ENCODE data around the gene SLC8A1.

SLC8A1 gene
- total RNA-seq = 0 to 0.19 (median 0) reads per million in 3 experiments

DNA sequence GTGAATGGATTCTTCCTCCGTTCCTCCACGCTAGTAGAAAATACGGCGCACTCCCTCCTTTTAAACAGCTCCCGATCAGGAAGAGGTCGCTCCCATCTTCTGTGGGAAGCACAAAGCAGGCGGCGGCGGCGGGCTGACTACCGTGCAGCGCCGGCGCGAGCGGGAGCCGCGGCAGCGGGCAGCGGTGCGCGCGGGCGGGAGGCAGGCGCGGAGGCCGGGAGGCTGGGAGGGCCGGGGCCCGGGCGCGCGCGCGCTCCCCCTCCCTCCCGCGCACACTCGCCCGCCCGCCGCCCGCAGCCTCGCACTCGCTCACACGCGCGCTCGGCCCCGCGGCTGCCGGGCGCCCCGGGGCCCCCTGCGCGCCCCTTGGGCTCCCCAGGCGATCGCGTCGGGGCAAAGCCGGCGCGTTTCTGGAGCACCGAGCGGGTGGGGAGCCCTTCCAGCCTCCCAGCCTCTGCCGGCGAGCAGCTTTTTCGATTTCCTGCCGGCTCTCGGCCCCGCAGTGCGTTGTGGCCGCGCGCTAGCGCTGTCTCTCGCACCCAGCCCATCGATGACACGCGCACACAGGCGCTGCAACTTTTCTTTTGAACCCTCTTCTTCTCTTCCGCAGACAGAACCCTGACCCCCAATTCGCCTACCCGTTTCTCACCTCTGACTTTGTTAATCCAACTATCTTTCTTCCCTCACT, at the start of gene SLC8A1:
SLC8A1 (minus strand) TSS at position 173 of the 688 bp plus-strand sequence.
- DNase-seq = no peak

DNA sequence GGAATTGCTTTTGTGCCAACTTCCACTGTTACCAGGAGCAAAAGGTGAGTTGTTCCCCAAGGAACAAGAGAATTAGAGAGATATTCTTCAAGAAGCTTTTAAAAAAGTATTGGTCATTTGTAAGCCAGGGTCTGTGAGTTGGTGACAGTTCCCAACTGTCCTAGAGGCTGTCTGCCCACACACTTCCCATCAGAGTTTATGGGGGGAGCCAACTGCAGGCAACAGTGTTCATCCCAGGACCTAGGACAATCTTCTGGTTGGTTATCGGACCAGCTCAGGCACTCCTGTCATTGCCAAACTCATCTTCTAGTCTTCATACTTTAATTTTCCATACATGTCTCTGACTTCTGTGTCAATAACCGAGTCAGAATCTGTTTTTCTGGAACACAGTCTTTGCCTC, 47.5 kb upstream of the SLC8A1 start:
- no peak for DNase-seq

DNA sequence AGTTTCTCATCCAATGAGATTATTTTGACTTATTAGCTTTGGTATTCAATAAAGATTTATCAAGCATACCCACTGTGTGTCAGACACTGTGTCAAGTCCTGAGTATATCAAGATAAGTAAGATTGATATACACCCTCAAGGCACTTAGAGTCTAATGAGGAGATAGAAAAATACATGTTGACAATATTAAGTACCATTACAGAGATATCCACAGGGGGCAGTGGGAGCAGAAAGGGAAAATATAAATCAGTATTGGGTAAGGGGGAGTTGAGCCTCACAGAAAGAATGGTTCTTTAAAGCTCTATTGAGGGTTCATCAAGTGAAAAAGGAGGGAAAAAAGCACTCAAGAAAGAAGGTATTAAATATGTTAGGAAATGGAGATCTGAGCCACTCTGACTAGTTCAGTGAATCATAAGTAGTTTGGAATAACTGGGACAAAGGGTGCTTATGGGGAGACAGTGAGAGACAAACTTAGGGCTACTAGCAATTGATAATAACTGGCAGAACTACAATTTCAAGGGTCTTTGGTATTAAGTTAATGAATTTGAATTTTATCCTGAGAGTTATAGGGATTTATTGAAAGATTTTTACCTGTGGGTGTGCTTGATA, 45.5 kb upstream of the SLC8A1 start:
- DNase-seq = no peak

GRCh38 chr2:40489678-40489960, 37.7 kb upstream of the SLC8A1 start:
- no peak for DNase-seq

DNA sequence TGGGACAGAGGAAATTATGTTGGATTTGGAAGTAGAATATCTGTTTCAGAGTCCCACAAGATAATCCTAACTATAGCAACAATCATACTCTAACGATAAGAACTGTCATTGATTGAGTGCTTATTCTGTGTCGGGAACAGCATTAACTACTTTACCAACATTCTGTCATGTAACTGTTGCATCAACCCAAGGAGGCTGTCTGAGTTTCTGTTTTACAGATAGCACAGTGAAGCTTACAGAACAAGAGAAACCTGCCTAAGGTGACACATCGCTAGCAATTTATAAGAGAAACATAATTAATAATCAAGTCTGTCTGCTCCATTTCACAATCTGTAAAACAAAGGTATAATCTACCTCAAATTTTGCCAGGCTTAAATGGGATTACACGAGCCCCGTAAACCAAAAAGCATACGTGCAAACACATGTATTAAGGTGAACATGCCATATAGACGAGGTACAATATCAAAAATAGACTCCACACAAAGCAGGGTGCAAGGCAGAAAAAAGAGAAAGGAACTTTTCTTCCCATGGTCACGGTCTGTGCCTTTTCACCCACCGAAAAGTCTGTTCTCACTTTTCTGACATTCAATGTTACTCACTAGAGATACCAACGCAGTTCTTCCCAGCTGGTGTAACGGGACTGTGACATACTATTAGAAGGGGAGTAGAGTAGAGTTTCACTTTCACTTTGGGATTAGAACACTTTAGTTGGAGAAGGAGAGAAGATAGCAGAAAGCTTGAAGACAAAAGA, 37.2 kb upstream of the SLC8A1 start:
- no peak for DNase-seq

- no peak for DNase-seq
Observed at GRCh38 chr2:40488101-40488601, 36.3 kb upstream of the SLC8A1 start.

DNA sequence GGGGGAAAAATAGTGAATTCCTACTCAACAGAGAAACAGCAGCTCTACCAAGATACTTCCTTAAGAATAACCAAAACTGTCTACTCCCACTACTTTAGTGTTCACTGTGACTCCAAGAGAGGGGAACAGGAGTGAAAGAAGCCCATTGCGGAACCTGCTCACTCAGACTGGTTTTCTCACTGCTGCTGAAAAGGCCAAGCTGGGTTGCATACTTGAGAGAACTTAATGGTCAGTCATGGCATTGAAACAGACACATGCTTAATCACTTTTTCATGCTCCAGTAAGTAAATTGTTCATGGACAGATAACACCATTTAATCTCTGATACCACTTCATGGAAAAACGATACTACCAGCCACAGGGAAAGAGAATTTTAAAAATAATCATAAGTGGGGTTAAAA, 35.7 kb upstream of the SLC8A1 start:
- no peak for DNase-seq

GRCh38 chr2:40485854-40486253, 34.0 kb upstream of the SLC8A1 start:
- no peak for DNase-seq

- DNase-seq = no peak
Observed at GRCh38 chr2:40485318-40485717, 33.4 kb upstream of the SLC8A1 start.

DNA sequence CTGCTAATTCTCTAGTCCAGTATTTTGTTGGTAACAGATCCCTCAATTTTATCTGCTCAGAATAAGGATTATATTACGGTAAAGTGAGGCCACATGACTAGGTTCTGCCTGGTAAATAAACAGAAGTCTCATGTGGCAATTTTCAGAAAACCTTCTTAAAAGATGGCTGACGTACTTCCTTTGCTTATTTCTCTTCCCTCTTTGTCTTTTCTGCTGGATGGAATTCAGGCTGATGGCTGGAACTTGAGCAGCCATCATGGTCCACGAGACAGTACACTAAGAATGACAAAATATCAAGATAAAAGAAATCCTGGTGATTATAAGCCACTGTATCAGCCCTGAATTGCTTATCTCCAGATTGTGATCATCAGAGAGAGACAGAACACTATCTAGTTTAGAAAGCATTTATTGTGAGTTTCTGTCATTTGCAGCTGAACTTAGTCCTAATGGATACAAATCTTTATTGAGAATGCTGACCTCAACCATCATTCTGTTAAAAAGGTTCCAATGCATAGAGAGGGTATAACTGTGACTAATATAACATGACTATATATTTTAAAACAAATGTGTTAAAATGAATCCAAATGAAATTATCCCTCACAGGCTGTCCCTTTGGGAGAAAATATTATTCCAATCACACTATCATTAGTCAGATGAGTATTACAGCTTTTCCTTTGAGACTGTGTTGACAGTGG, 31.8 kb upstream of the SLC8A1 start:
- DNase-seq = no peak

- DNase-seq = no peak
Observed at GRCh38 chr2:40480596-40480995, 28.7 kb upstream of the SLC8A1 start.

GRCh38 chr2:40480073-40480472, 28.2 kb upstream of the SLC8A1 start:
- DNase-seq = no peak

GRCh38 chr2:40477361-40477760, 25.5 kb upstream of the SLC8A1 start:
- no peak for DNase-seq

DNA sequence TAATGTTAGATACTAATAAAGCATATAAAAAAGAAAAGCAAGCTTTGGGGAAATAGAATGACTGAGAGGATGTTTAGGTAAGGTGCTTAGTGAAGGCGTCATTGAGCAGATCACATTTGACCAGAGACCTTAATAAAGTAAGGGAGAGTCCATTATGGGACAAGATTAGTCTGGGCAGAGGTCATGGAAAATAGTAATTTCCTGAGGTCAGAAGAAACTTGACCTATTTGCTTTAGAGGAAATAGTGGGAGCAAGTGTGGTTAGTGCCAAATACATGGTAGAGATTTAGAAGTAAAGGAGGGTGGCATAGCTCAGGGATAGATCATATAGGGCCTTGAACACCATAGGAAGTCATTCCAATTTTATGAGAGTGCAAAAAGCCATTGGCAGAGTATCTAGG, 24.5 kb upstream of the SLC8A1 start:
- no peak for DNase-seq

GRCh38 chr2:40474306-40474705, 22.4 kb upstream of the SLC8A1 start:
- DNase-seq = no peak

GRCh38 chr2:40471866-40472265, 20.0 kb upstream of the SLC8A1 start:
- DNase-seq = no peak

GRCh38 chr2:40470822-40471813, 19.2 kb upstream of the SLC8A1 start:
- DNase-seq = no peak

GRCh38 chr2:40466935-40467572, 15.2 kb upstream of the SLC8A1 start:
- no peak for DNase-seq

GRCh38 chr2:40466332-40466906, 14.5 kb upstream of the SLC8A1 start:
- no peak for DNase-seq

GRCh38 chr2:40463112-40463511, 11.2 kb upstream of the SLC8A1 start:
- DNase-seq = no peak

DNA sequence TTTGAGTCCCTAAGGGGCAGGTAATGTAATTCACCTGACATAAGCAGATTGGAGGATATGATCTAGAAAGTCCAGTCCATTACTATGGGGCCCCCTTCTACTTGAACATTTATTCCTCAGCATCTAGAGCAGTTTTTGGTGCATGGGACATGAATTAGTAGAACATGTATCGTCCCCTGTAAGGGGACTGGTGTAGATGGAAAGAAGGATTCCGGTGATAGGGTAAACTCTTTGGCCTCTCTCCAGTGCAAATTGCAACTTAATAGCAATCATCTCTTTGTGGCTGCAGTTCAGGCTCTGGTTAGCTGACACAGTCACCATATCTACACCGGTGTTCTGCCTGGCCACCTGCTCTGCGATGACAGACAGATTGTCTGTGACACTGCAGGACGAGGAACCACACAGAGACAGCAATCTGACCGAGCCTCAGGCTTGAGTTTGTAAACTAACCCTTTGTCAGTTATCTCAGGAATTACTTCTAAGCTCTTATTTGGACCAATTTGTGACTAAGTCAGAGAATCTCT, 6.4 kb upstream of the SLC8A1 start:
- DNase-seq = no peak

Measured in central memory CD4-positive, alpha-beta T cell (primary cell).